ENCODE data around the gene TMPRSS2.

TMPRSS2 gene

GRCh38 chr21:41458121-41458520 is 49.8 kb downstream of the TMPRSS2 start:
- H3K36me3 Mint-ChIP-seq (ENCODE audit: low read depth), result peaks cover 37% of the 10 kb centered on the region
- H3K4me1 Mint-ChIP-seq (ENCODE audit: low read depth), result no peaks in the 10 kb centered on the region
- H3K27ac Mint-ChIP-seq, result no peak overlapping the region
- H3K27me3 Mint-ChIP-seq, result no peaks in the 10 kb centered on the region
- H3K9me3 Mint-ChIP-seq, result no peaks in the 10 kb centered on the region
- H3K4me3 Mint-ChIP-seq, result no peak overlapping the region

DNA sequence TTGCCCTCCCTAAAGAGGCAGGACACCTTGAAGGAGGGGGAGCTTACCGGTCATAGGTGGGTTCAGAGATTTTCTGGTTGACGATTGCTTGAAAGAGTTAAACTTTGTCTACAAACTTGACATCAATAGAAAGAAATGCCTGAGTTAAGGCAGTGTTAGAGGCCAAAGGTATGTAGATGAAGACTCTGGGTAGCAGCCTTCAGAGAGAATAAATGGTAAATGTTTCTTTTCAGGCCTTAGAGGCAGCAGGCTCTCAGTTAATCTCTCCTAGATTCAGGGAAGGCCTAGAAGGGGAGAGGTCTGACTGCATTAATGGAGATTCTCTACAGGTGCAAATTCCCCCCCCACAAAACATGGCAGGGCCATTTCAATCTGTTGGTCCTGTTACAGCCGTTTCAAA is 54.2 kb downstream of the TMPRSS2 start:
- Mint-ChIP-seq H3K4me3 (no peak overlapping the region), H3K4me1 (ENCODE audit: low read depth) (no peaks in the 10 kb centered on the region), H3K36me3 (ENCODE audit: low read depth) (peaks cover 66% of the 10 kb centered on the region), H3K9me3 (no peaks in the 10 kb centered on the region), H3K27me3 (no peaks in the 10 kb centered on the region), H3K27ac (no peak overlapping the region)

- Mint-ChIP-seq H3K4me3 (no peak overlapping the region), H3K36me3 (ENCODE audit: low read depth) (peaks cover 66% of the 10 kb centered on the region)
Observed at GRCh38 chr21:41453198-41453597, 54.8 kb downstream of the TMPRSS2 start.

DNA sequence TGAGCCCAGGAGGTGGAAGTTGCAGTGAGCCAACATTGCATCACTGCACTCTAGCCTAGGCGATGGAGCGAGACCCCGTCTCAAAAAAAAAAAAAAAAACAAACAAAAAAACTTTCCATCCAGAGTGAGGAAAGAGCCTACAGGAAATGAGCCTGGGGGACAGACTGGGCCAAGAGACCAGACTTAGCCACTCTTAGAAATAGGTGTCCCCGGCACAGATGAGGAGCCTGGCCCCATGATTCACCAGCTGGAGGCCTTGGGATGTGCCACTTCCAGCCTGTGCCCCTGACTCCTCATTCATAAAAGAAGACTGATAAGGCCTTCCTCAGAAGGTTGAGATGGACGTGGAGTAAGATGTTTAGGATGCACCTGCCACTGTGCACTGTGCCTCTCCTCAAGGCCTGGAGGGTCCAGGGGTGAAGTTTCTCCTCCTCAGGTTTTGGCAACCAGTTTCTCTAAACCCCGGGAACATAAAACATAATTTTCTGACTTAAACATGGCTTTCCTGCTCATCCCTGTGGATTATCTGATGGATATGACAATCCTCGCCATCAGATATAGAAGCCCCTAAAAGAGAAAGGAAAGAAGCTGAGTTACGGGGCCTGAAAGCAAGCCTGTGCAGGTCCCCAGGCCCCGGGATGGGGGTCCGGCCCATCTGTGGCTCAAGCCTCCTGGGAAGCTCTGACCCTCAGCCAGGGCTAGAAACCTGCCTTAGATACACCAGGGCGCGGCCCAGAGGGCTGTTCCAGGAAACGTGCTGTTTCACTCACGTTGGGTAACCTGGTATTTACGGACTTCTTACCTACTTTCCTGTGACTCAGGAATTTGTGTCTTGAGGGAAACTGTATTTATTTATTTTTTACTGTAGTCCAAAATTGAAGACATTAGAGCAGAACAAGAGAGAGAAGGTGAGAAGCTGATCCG is 55.9 kb downstream of the TMPRSS2 start:
- no peaks in the 10 kb centered on the region for H3K4me1 Mint-ChIP-seq (ENCODE audit: low read depth)
- no peaks in the 10 kb centered on the region for H3K27me3 Mint-ChIP-seq
- peak overlapping the region; percentile 3 for H3K27ac Mint-ChIP-seq
- peaks cover 64% of the 10 kb centered on the region for H3K36me3 Mint-ChIP-seq (ENCODE audit: low read depth)
- H3K4me3 Mint-ChIP-seq, result no peak overlapping the region
- no peaks in the 10 kb centered on the region for H3K9me3 Mint-ChIP-seq

More at GRCh38 chr21:41453198-41453597, 54.8 kb downstream of the TMPRSS2 start:
- no peaks in the 10 kb centered on the region for H3K4me1 Mint-ChIP-seq (ENCODE audit: low read depth)
- no peaks in the 10 kb centered on the region for H3K27me3 Mint-ChIP-seq
- H3K9me3 Mint-ChIP-seq, result no peaks in the 10 kb centered on the region
- no peak overlapping the region for H3K27ac Mint-ChIP-seq

DNA sequence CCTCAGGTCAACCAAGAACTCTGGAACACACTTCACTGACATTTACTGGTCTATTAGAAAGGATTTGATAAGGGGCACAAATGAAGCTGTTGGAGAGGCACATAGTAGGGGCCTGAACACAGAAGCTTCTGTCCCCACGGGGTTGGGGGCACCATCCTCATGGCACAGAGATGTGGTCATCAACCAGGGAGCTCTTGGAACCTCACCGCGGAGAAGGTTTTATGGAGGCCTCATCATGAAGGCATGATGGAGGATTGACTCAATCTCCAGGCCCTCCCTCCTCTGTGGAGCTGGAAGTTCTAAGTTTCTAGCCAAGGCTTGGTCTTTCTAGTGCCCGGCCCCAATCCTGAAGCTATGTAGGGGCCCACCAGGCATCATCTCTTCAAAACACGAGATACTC is 58.3 kb downstream of the TMPRSS2 start:
- Mint-ChIP-seq H3K9me3 (no peaks in the 10 kb centered on the region), H3K4me3 (no peak overlapping the region), H3K27ac (no peak overlapping the region), H3K4me1 (ENCODE audit: low read depth) (no peaks in the 10 kb centered on the region), H3K36me3 (ENCODE audit: low read depth) (peaks cover 70% of the 10 kb centered on the region), H3K27me3 (no peaks in the 10 kb centered on the region)

GRCh38 chr21:41447356-41447755 is 60.6 kb downstream of the TMPRSS2 start:
- Mint-ChIP-seq H3K36me3 (ENCODE audit: low read depth) (peaks cover 73% of the 10 kb centered on the region), H3K4me1 (ENCODE audit: low read depth) (no peaks in the 10 kb centered on the region), H3K9me3 (no peaks in the 10 kb centered on the region), H3K27ac (no peak overlapping the region), H3K4me3 (no peak overlapping the region), H3K27me3 (no peaks in the 10 kb centered on the region)

GRCh38 chr21:41446586-41446985 is 61.4 kb downstream of the TMPRSS2 start:
- no peaks in the 10 kb centered on the region for H3K27me3 Mint-ChIP-seq
- H3K27ac Mint-ChIP-seq, result no peak overlapping the region
- H3K4me3 Mint-ChIP-seq, result no peak overlapping the region
- no peaks in the 10 kb centered on the region for H3K9me3 Mint-ChIP-seq
- H3K36me3 Mint-ChIP-seq (ENCODE audit: low read depth), result peaks cover 74% of the 10 kb centered on the region
- no peaks in the 10 kb centered on the region for H3K4me1 Mint-ChIP-seq (ENCODE audit: low read depth)

GRCh38 chr21:41445465-41445862 is 62.5 kb downstream of the TMPRSS2 start:
- H3K27me3 Mint-ChIP-seq, result no peaks in the 10 kb centered on the region
- peaks cover 73% of the 10 kb centered on the region for H3K36me3 Mint-ChIP-seq (ENCODE audit: low read depth)
- no peaks in the 10 kb centered on the region for H3K9me3 Mint-ChIP-seq
- H3K27ac Mint-ChIP-seq, result no peak overlapping the region
- no peaks in the 10 kb centered on the region for H3K4me1 Mint-ChIP-seq (ENCODE audit: low read depth)
- H3K4me3 Mint-ChIP-seq, result no peak overlapping the region

- peaks cover 71% of the 10 kb centered on the region for H3K36me3 Mint-ChIP-seq (ENCODE audit: low read depth)
- H3K9me3 Mint-ChIP-seq, result no peaks in the 10 kb centered on the region
- no peak overlapping the region for H3K4me3 Mint-ChIP-seq
- H3K27me3 Mint-ChIP-seq, result no peaks in the 10 kb centered on the region
- no peak overlapping the region for H3K27ac Mint-ChIP-seq
- no peaks in the 10 kb centered on the region for H3K4me1 Mint-ChIP-seq (ENCODE audit: low read depth)
Observed at GRCh38 chr21:41444703-41445464, 63.1 kb downstream of the TMPRSS2 start.

GRCh38 chr21:41443562-41443961 is 64.4 kb downstream of the TMPRSS2 start:
- no peak overlapping the region for H3K27ac Mint-ChIP-seq
- H3K4me3 Mint-ChIP-seq, result no peak overlapping the region
- H3K27me3 Mint-ChIP-seq, result no peaks in the 10 kb centered on the region
- peaks cover 66% of the 10 kb centered on the region for H3K36me3 Mint-ChIP-seq (ENCODE audit: low read depth)
- no peaks in the 10 kb centered on the region for H3K9me3 Mint-ChIP-seq
- no peaks in the 10 kb centered on the region for H3K4me1 Mint-ChIP-seq (ENCODE audit: low read depth)

- no peak overlapping the region for H3K27ac Mint-ChIP-seq
- no peaks in the 10 kb centered on the region for H3K27me3 Mint-ChIP-seq
- H3K4me1 Mint-ChIP-seq (ENCODE audit: low read depth), result no peaks in the 10 kb centered on the region
- H3K9me3 Mint-ChIP-seq, result no peaks in the 10 kb centered on the region
- H3K36me3 Mint-ChIP-seq (ENCODE audit: low read depth), result peaks cover 66% of the 10 kb centered on the region
- no peak overlapping the region for H3K4me3 Mint-ChIP-seq
Observed at GRCh38 chr21:41442481-41443186, 65.3 kb downstream of the TMPRSS2 start.

- H3K27me3 Mint-ChIP-seq, result no peaks in the 10 kb centered on the region
- H3K27ac Mint-ChIP-seq, result no peak overlapping the region
- H3K36me3 Mint-ChIP-seq (ENCODE audit: low read depth), result peaks cover 63% of the 10 kb centered on the region
- H3K4me1 Mint-ChIP-seq (ENCODE audit: low read depth), result no peaks in the 10 kb centered on the region
- H3K4me3 Mint-ChIP-seq, result no peak overlapping the region
- H3K9me3 Mint-ChIP-seq, result no peaks in the 10 kb centered on the region
Observed at GRCh38 chr21:41441546-41441945, 66.4 kb downstream of the TMPRSS2 start.

DNA sequence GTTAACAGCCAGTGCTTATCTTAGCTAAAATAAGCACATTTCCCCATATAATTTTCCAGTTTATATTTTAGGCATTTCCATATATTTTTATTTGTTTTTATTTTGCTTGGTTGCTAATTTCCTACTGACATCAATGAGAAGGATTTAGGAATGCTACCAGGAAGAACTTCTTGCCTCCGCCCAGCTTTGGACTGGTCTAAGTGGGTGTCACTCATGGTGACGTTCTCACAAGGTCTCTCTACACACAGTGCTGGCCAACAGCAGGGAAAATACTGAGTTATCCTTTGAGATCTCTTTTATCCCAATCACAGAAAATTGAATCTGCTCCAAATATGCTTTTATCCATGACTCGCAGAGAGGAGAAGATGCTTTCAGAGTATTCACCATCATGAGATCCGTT is 68.7 kb downstream of the TMPRSS2 start:
- Mint-ChIP-seq H3K27me3 (no peaks in the 10 kb centered on the region), H3K27ac (peak overlapping the region; percentile 23), H3K4me1 (ENCODE audit: low read depth) (no peaks in the 10 kb centered on the region), H3K4me3 (no peak overlapping the region), H3K9me3 (no peaks in the 10 kb centered on the region), H3K36me3 (ENCODE audit: low read depth) (peaks cover 72% of the 10 kb centered on the region)

GRCh38 chr21:41438425-41439113 is 69.4 kb downstream of the TMPRSS2 start:
- no peak overlapping the region for H3K4me3 Mint-ChIP-seq
- H3K27ac Mint-ChIP-seq, result no peak overlapping the region
- H3K36me3 Mint-ChIP-seq (ENCODE audit: low read depth), result peaks cover 73% of the 10 kb centered on the region
- H3K9me3 Mint-ChIP-seq, result no peaks in the 10 kb centered on the region
- no peaks in the 10 kb centered on the region for H3K4me1 Mint-ChIP-seq (ENCODE audit: low read depth)
- H3K27me3 Mint-ChIP-seq, result no peaks in the 10 kb centered on the region

All from stimulated activated naive CD8-positive, alpha-beta T cell treated with anti-CD3 and anti-CD28 coated beads, Interleukin-15, Interleukin-2, amounts not matched to agents 100 ng/mL and 50 ng/mL, for 24 hours (primary cell).